Neural cell (in vitro differentiated cells): Measurements from ENCODE around the gene ITGAL. TPM values are rescaled to one million over a fixed set of nuclear protein-coding genes. Genes with fewer than 3 reads are reported as not detected.

Experiments
- H2AFZ ChIP-seq: fragments of 200-600, 300-800 bp; sonication (generic), shearing (Covaris generic); 2 replicates; pipeline ENCODE4 v1.6.0; 2014; ENCODE audit warnings: low read depth, mild to moderate bottlenecking, antibody characterized with exemption, low read length, moderate library complexity
- H3F3A ChIP-seq: fragments of 200-600 bp; shearing (Covaris generic); 2 replicates; pipeline ENCODE4 v1.6.1; 2016; ENCODE audit warnings: mild to moderate bottlenecking, moderate library complexity, mixed read lengths, antibody characterized with exemption, low read length; ENCODE audit not compliant: insufficient read depth, poor library complexity, severe bottlenecking
- H3K27ac ChIP-seq: fragments of 200-600, 300-800 bp; sonication (generic), shearing (Covaris generic); 2 replicates; pipeline ENCODE4 v1.5.1; 2014; ENCODE audit warnings: mild to moderate bottlenecking, low read length, moderate library complexity
- H3K27me3 ChIP-seq: fragments of 300-800, 200-600 bp; sonication (generic), shearing (Covaris generic); 2 replicates; pipeline ENCODE4 v1.6.0; 2014; ENCODE audit warnings: mild to moderate bottlenecking, low read depth, low read length, moderate library complexity; ENCODE audit not compliant: insufficient read depth
- H3K36me3 ChIP-seq: fragments of 300-800, 200-600 bp; sonication (generic), shearing (Covaris generic); 2 replicates; pipeline ENCODE4 v1.5.1; 2014; ENCODE audit warnings: mild to moderate bottlenecking, antibody characterized with exemption, low read length, moderate library complexity; ENCODE audit not compliant: insufficient read depth
- H3K4me2 ChIP-seq: fragments of 300-800, 200-600 bp; sonication (generic), shearing (Covaris generic); 2 replicates; pipeline ENCODE4 v1.6.0; 2014; ENCODE audit warnings: mild to moderate bottlenecking, low read length
- H3K4me3 ChIP-seq: fragments of 300-800, 200-600 bp; sonication (generic), shearing (Covaris generic); 2 replicates; pipeline ENCODE4 v1.5.1; 2014; ENCODE audit warnings: mild to moderate bottlenecking, low read length, moderate library complexity
- H3K79me2 ChIP-seq: fragments of 200-600 bp; shearing (Covaris generic); replicated peaks from 2 replicates; pipeline ENCODE4 v1.6.0; 2014; ENCODE audit warnings: mild to moderate bottlenecking, low read length, moderate library complexity; ENCODE audit not compliant: insufficient read depth
- H3K9ac ChIP-seq: fragments of 300-800, 200-600 bp; sonication (generic), shearing (Covaris generic); 2 replicates; pipeline ENCODE4 v1.6.1; 2016; ENCODE audit warnings: mild to moderate bottlenecking, low read length, mixed read lengths
- H3K9me2 ChIP-seq: fragments of 200-600 bp; shearing (Covaris generic); 2 replicates; pipeline ENCODE4 v1.6.1; 2016; ENCODE audit warnings: mild to moderate bottlenecking, low read length, mixed read lengths; ENCODE audit not compliant: insufficient read depth
- H3K9me3 ChIP-seq: fragments of 200-600, 300-800 bp; sonication (generic), shearing (Covaris generic); 2 replicates; pipeline ENCODE4 v1.6.1; 2016; ENCODE audit warnings: mild to moderate bottlenecking, mixed run types, low read length, moderate library complexity, mixed read lengths
- H4K20me1 ChIP-seq: fragments of 200-600 bp; shearing (Covaris generic); 2 replicates; pipeline ENCODE4 v1.6.1; 2016; ENCODE audit warnings: mild to moderate bottlenecking, mixed run types; ENCODE audit not compliant: insufficient read depth
- CTCF ChIP-seq: fragments of 450-650 bp; IDR thresholded peaks from 2 replicates; pipeline ENCODE4 v1.5.1; 2014; ENCODE audit warnings: antibody characterized with exemption, mild to moderate bottlenecking, moderate library complexity; ENCODE audit not compliant: poor library complexity, severe bottlenecking
- EP300 ChIP-seq: fragments of 450-650 bp; conservative IDR thresholded peaks from 2 replicates; pipeline ENCODE4 v1.6.1; 2014; ENCODE audit warnings: antibody characterized with exemption, mild to moderate bottlenecking, moderate library complexity; ENCODE audit not compliant: poor library complexity, severe bottlenecking
- EZH2 ChIP-seq: fragments of 200-600, 300-800 bp; shearing (Covaris generic), sonication (generic); IDR thresholded peaks from 2 replicates; pipeline ENCODE4 v1.6.1; 2014; ENCODE audit warnings: antibody characterized with exemption, low read length, borderline replicate concordance, mild to moderate bottlenecking; ENCODE audit not compliant: insufficient read depth, poor library complexity, severe bottlenecking
- MXI1 ChIP-seq: fragments of 450-650 bp; conservative IDR thresholded peaks from 2 replicates; pipeline ENCODE4 v1.6.1; 2014; ENCODE audit warnings: antibody characterized with exemption, mild to moderate bottlenecking; ENCODE audit not compliant: poor library complexity, severe bottlenecking
- POLR2AphosphoS5 ChIP-seq: IDR thresholded peaks from 2 replicates; pipeline ENCODE4 v1.6.1; 2012
- RAD21 ChIP-seq: fragments of 450-650 bp; conservative IDR thresholded peaks from 2 replicates; pipeline ENCODE4 v1.6.1; 2014; ENCODE audit warnings: antibody characterized with exemption, mild to moderate bottlenecking, moderate library complexity
- REST ChIP-seq: IDR thresholded peaks from 2 replicates; pipeline ENCODE4 v1.6.1; 2012; ENCODE audit warnings: borderline replicate concordance
- SMC3 ChIP-seq: fragments of 450-650 bp; conservative IDR thresholded peaks from 2 replicates; pipeline ENCODE4 v1.6.1; 2014; ENCODE audit warnings: antibody characterized with exemption, mild to moderate bottlenecking, moderate library complexity; ENCODE audit not compliant: poor library complexity
- TAF1 ChIP-seq: IDR thresholded peaks from 2 replicates; pipeline ENCODE4 v1.6.1; 2012; ENCODE audit warnings: low read depth
- polyA plus RNA-seq: library from polyadenylated mRNA; depleted of rRNA; stranded (reverse); fragments of >200 nt; gene quantifications from 2 replicates; pipeline ENCODE4 v1.2.3, GENCODE V29; 2014

ITGAL gene
- polyA plus RNA-seq, 1 donor from 2014 or later, result not detected

- Histone ChIP-seq H3K36me3 (no peaks in the 10 kb centered on the region), H3F3A (no peaks in the 10 kb centered on the region), H3K9ac (no peak overlapping the region), H3K27me3 (no peaks in the 10 kb centered on the region), H4K20me1 (no peaks in the 10 kb centered on the region), H2AFZ (no peak overlapping the region), H3K4me2 (no peak overlapping the region), H3K79me2 (no peaks in the 10 kb centered on the region), H3K27ac (no peak overlapping the region), H3K4me3 (no peak overlapping the region), H3K9me2 (no peaks in the 10 kb centered on the region), H3K9me3 (no peaks in the 10 kb centered on the region)
- TF ChIP-seq REST, result no peak
- TF ChIP-seq EP300, result no peak
- no peak for TF ChIP-seq CTCF
- TF ChIP-seq TAF1, result no peak
- no peak for TF ChIP-seq SMC3
- TF ChIP-seq MXI1, result no peak
- TF ChIP-seq EZH2, result no peak
- no peak for TF ChIP-seq POLR2AphosphoS5
- TF ChIP-seq RAD21, result no peak
Measured at GRCh38 chr16:30546115-30546514, 73.6 kb downstream of the ITGAL start.

GRCh38 chr16:30548416-30549253, 76.1 kb downstream of the ITGAL start:
- Histone ChIP-seq H3K27me3 (no peaks in the 10 kb centered on the region), H3K79me2 (no peaks in the 10 kb centered on the region), H3K9me2 (no peaks in the 10 kb centered on the region), H3K36me3 (no peaks in the 10 kb centered on the region), H3K4me3 (no peak overlapping the region), H3K9me3 (no peaks in the 10 kb centered on the region), H3F3A (no peaks in the 10 kb centered on the region), H2AFZ (no peak overlapping the region), H3K9ac (no peak overlapping the region), H4K20me1 (no peaks in the 10 kb centered on the region), H3K4me2 (no peak overlapping the region), H3K27ac (no peak overlapping the region)
- TF ChIP-seq REST (no peak), CTCF (no peak), MXI1 (no peak), EP300 (no peak), SMC3 (no peak), POLR2AphosphoS5 (no peak), EZH2 (no peak), RAD21 (no peak), TAF1 (no peak)
